H1 (cell line): ENCODE results near the gene SMARCA1. TPM values are rescaled to one million over a fixed set of nuclear protein-coding genes. Genes with fewer than 3 reads are reported as not detected.

Source experiments
- CTCF ChIA-PET: fragments of 300-600 bp; sonication (Branson Sonifier 250); formaldehyde crosslinking; loops from one replicate; lab custom pipeline; 2021; ENCODE audit not compliant: partially characterized antibody; lab: Charles Lee
- POLR2A ChIA-PET: fragments of 300-600 bp; sonication (Branson Sonifier 250); formaldehyde crosslinking; loops from one replicate; lab custom pipeline; 2021; ENCODE audit warnings: inconsistent platforms; ENCODE audit not compliant: partially characterized antibody; lab: Charles Lee
- DNase-seq, 2 experiments: peaks; one replicate each; pipeline versions ENCODE4 v3.0.0 to v3.0.0-alpha.2; 2010 to 2022; ENCODE audit warnings: low spot score in 2 of 2, low read depth in 1 of 2, mixed read lengths in 1 of 2
- FAIRE-seq: peaks from 2 replicates; lab custom pipeline; 2011; peaks lifted over from hg19 to GRCh38; lab: Jason Lieb, UNC
- H2AFZ ChIP-seq: 2 replicates; pipeline ENCODE4 v1.8.1; 2012; ENCODE audit warnings: low read length, inconsistent platforms
- H2AK5ac ChIP-seq: 2 replicates; pipeline ENCODE4 v1.6.1; 2013; ENCODE audit warnings: low read depth, low read length
- H2BK120ac ChIP-seq: replicated peaks from 2 replicates; pipeline ENCODE3; 2013; ENCODE audit warnings: low read depth, low read length, inconsistent platforms
- H2BK12ac ChIP-seq: 2 replicates; pipeline ENCODE4 v1.6.1; 2013; ENCODE audit warnings: low read depth, low read length
- H2BK15ac ChIP-seq: 2 replicates; pipeline ENCODE4 v1.6.1; 2013; ENCODE audit warnings: low read length
- H2BK20ac ChIP-seq: 2 replicates; pipeline ENCODE4 v1.6.1; 2013; ENCODE audit warnings: low read length
- H2BK5ac ChIP-seq: 2 replicates; pipeline ENCODE4 v1.6.1; 2013; ENCODE audit warnings: low read depth, low read length
- H3K14ac ChIP-seq: 2 replicates; pipeline ENCODE4 v1.6.1; 2013; ENCODE audit warnings: inconsistent platforms; ENCODE audit not compliant: insufficient read length
- H3K18ac ChIP-seq: 2 replicates; pipeline ENCODE4 v1.6.1; 2013; ENCODE audit warnings: low read length; ENCODE audit errors: extremely low read depth
- H3K23ac ChIP-seq: 2 replicates; pipeline ENCODE4 v1.6.1; 2013; ENCODE audit warnings: inconsistent platforms; ENCODE audit not compliant: insufficient read length
- H3K23me2 ChIP-seq: 2 replicates; pipeline ENCODE4 v1.6.1; 2013; ENCODE audit warnings: low read depth, low read length
- H3K27ac ChIP-seq: 2 replicates; pipeline ENCODE4 v1.6.1; 2011; ENCODE audit warnings: low read depth, low read length, inconsistent platforms
- H3K27me3 ChIP-seq, 4 experiments: replicated peaks in 1 of 4; 1 replicate in 1 of 4; 2 replicates in 3 of 4; pipeline versions ENCODE4 v1.6.1 to v1.8.1; 2011 to 2013; ENCODE audit warnings: low read length in 3 of 4, mild to moderate bottlenecking in 3 of 4, inconsistent platforms in 2 of 4, mixed read lengths in 2 of 4, moderate library complexity in 1 of 4; ENCODE audit not compliant: control insufficient read depth in 3 of 4, insufficient read depth in 3 of 4; ENCODE audit errors: extremely low read depth in 1 of 4
- H3K36me3 ChIP-seq, 4 experiments: 2 replicates each; pipeline versions ENCODE4 v1.6.1 to v1.8.1; 2011 to 2013; ENCODE audit warnings: mild to moderate bottlenecking in 4 of 4, low read length in 3 of 4, moderate library complexity in 2 of 4, control low read depth in 1 of 4, inconsistent platforms in 1 of 4; ENCODE audit not compliant: insufficient read depth in 4 of 4, control insufficient read depth in 2 of 4
- H3K4ac ChIP-seq: replicated peaks from 2 replicates; pipeline ENCODE3; 2013; ENCODE audit warnings: low read length, low read depth, mixed read lengths, inconsistent platforms; ENCODE audit not compliant: insufficient read length
- H3K4me1 ChIP-seq, 4 experiments: replicated peaks in 1 of 4; 1 replicate in 1 of 4; 2 replicates in 3 of 4; pipeline versions ENCODE4 v1.6.1 to v1.8.1; 2011 to 2013; ENCODE audit warnings: low read length in 3 of 4, inconsistent platforms in 2 of 4, mixed read lengths in 1 of 4; ENCODE audit not compliant: insufficient read depth in 4 of 4, control insufficient read depth in 3 of 4
- H3K4me2 ChIP-seq, 2 experiments: 2 replicates each; pipeline versions ENCODE4 v1.6.1 to v1.8.1; 2011 to 2013; ENCODE audit warnings: low read depth in 2 of 2, low read length in 2 of 2, control low read depth in 1 of 2, inconsistent platforms in 1 of 2, mild to moderate bottlenecking in 1 of 2; ENCODE audit not compliant: insufficient read depth in 1 of 2
- H3K4me3 ChIP-seq, 4 experiments: fragments of 200-600, 300-600 bp in 1 of 4; sonication (generic), shearing (Covaris generic), sonication (Bioruptor Twin) in 1 of 4; 2 replicates each; pipeline versions ENCODE4 v1.5.1 to v1.8.1; 2011 to 2016; ENCODE audit warnings: low read length in 4 of 4, low read depth in 3 of 4, control low read depth in 2 of 4, inconsistent platforms in 2 of 4, mild to moderate bottlenecking in 2 of 4, mixed read lengths in 1 of 4, moderate library complexity in 1 of 4; ENCODE audit not compliant: insufficient read depth in 2 of 4; ENCODE audit errors: extremely low read depth in 1 of 4
- H3K56ac ChIP-seq: replicated peaks from 2 replicates; pipeline ENCODE3; 2013; ENCODE audit warnings: low read depth, mild to moderate bottlenecking, mixed read lengths, low read length, inconsistent platforms; ENCODE audit not compliant: insufficient read length
- H3K79me1 ChIP-seq: 2 replicates; pipeline ENCODE4 v1.6.1; 2013; ENCODE audit warnings: low read depth, low read length, control low read depth
- H3K79me2 ChIP-seq, 2 experiments: 2 replicates each; pipeline versions ENCODE4 v1.6.1 to v1.8.1; 2012 to 2013; ENCODE audit warnings: low read length in 2 of 2, mild to moderate bottlenecking in 2 of 2, inconsistent platforms in 1 of 2; ENCODE audit not compliant: insufficient read depth in 2 of 2, control insufficient read depth in 1 of 2
- H3K9ac ChIP-seq, 4 experiments: replicated peaks in 1 of 4; 1 replicate in 1 of 4; 2 replicates in 3 of 4; pipeline versions ENCODE4 v1.6.1 to v1.8.1; 2011 to 2013; ENCODE audit warnings: low read depth in 3 of 4, low read length in 3 of 4, control low read depth in 2 of 4, mild to moderate bottlenecking in 2 of 4, moderate library complexity in 2 of 4, inconsistent platforms in 1 of 4; ENCODE audit errors: extremely low read depth in 1 of 4
- H3K9me3 ChIP-seq, 2 experiments: 2 replicates each; pipeline versions ENCODE4 v1.6.1 to v1.8.1; 2012 to 2013; ENCODE audit warnings: mild to moderate bottlenecking in 2 of 2, moderate library complexity in 2 of 2, control low read depth in 1 of 2, inconsistent platforms in 1 of 2, low read depth in 1 of 2, low read length in 1 of 2, mixed read lengths in 1 of 2; ENCODE audit not compliant: insufficient read depth in 2 of 2
- H4K20me1 ChIP-seq, 2 experiments: replicated peaks in 1 of 2; 2 replicates each; pipeline versions ENCODE3 to v1.8.1; 2011 to 2013; ENCODE audit warnings: inconsistent platforms in 2 of 2, low read length in 2 of 2, mild to moderate bottlenecking in 1 of 2; ENCODE audit not compliant: insufficient read depth in 2 of 2, control insufficient read depth in 1 of 2
- H4K5ac ChIP-seq: 2 replicates; pipeline ENCODE4 v1.6.1; 2013; ENCODE audit warnings: low read length, low read depth, mixed read lengths, inconsistent platforms; ENCODE audit not compliant: insufficient read length
- H4K8ac ChIP-seq: 2 replicates; pipeline ENCODE4 v1.8.0; 2013; ENCODE audit warnings: mild to moderate bottlenecking, moderate library complexity, low read length, inconsistent platforms; ENCODE audit not compliant: insufficient read depth; ENCODE audit errors: extremely low read depth
- H4K91ac ChIP-seq: replicated peaks from 2 replicates; pipeline ENCODE3; 2013; ENCODE audit warnings: low read length, mixed read lengths, inconsistent platforms; ENCODE audit not compliant: insufficient read length
- ATF2 ChIP-seq: IDR thresholded peaks from 2 replicates; pipeline ENCODE4 v1.6.1; 2012; ENCODE audit warnings: low read length, inconsistent platforms
- PHF8 ChIP-seq: fragments of 200-600 bp; sonication (generic); conservative IDR thresholded peaks from 2 replicates; pipeline ENCODE4 v1.7.1; 2012; ENCODE audit warnings: low read depth, mild to moderate bottlenecking, inconsistent platforms, low read length, moderate library complexity
- RBBP5 ChIP-seq: IDR thresholded peaks from 2 replicates; pipeline ENCODE4 v1.7.1; 2012; ENCODE audit warnings: low read depth, mild to moderate bottlenecking, inconsistent platforms, low read length, moderate library complexity, borderline replicate concordance
- SIN3A ChIP-seq, 2 experiments: IDR thresholded peaks in 1 of 2; conservative IDR thresholded peaks in 1 of 2; 2 replicates each; pipeline ENCODE4 v1.6.1; 2011 to 2012; ENCODE audit warnings: low read length in 2 of 2, improper control_type of control experiment in 1 of 2, low read depth in 1 of 2, mild to moderate bottlenecking in 1 of 2
- SRF ChIP-seq: IDR thresholded peaks from 2 replicates; pipeline ENCODE4 v1.6.1; 2011; ENCODE audit warnings: mild to moderate bottlenecking, low read depth, low read length, moderate library complexity
- TBP ChIP-seq: IDR thresholded peaks from 2 replicates; pipeline ENCODE4 v1.6.1; 2011; ENCODE audit warnings: low read depth, low read length, improper control_type of control experiment
- TCF12 ChIP-seq: IDR thresholded peaks from 2 replicates; pipeline ENCODE4 v1.6.1; 2011; ENCODE audit warnings: low read depth, mild to moderate bottlenecking, low read length
- TEAD4 ChIP-seq: IDR thresholded peaks from 2 replicates; pipeline ENCODE4 v1.6.1; 2012; ENCODE audit warnings: low read depth, low read length, inconsistent platforms, mixed read lengths
- WGBS, 2 experiments: shearing (Covaris generic) in 1 of 2; methylation state at CpG; one replicate each; pipeline versions ENCODE4 v1.1.6 to v1.1.7; 2013 to 2015; ENCODE audit warnings: low lambda C conversion rate in 2 of 2, mixed read lengths in 2 of 2, inconsistent platforms in 1 of 2, low coverage in 1 of 2, missing lambda C conversion rate in 1 of 2; ENCODE audit not compliant: insufficient replicate concordance in 2 of 2, insufficient coverage in 1 of 2, insufficient read length in 1 of 2; ENCODE audit errors: extremely low coverage in 1 of 2, missing lambda C conversion rate in 1 of 2; 5-methylcytosine and 5-hydroxymethylcytosine counted together
- polyA plus RNA-seq, 7 experiments: library from polyadenylated mRNA; depleted of rRNA in 3 of 7; stranded (reverse) in 5 of 7; unstranded in 2 of 7; fragments of >200 nt in 5 of 7; fragments of 200-250 nt in 2 of 7; gene quantifications; 1 replicate in 5 of 7; 2 replicates in 1 of 7; 4 replicates in 1 of 7; pipeline versions ENCODE4 v1.2.1 to v1.2.3, GENCODE V29; 2011 to 2013; ENCODE audit warnings: missing spikeins in 2 of 7, mixed read lengths in 2 of 7
- total RNA-seq: library from RNA; stranded (reverse); fragmentation: NEBNext Ultra II Directional; extraction: Animal tissue kit (Norgen Biotek cat#: 25700); gene quantifications from 2 replicates; pipeline ENCODE4 v1.2.1, GENCODE V29; 2021

The SMARCA1 gene
- total and polyA plus RNA-seq, 2 of the 8 experiments (the other 6 are each of a cell fraction or from before 2014, with no cell fraction given): 13.1 to 54.4 TPM

GRCh38 chrX:129427267-129427666 lies 96.0 kb downstream of the SMARCA1 start:
- no peaks in the 10 kb centered on the region for H4K20me1 ChIP-seq
- POLR2A ChIA-PET: no interaction called here
- H2BK12ac ChIP-seq: no peak overlapping the region
- H3K4me1 ChIP-seq: no peaks in the 10 kb centered on the region
- H3K27me3 ChIP-seq: no peaks in the 10 kb centered on the region
- H2BK120ac ChIP-seq: no peak overlapping the region
- no peak overlapping the region for H2BK15ac ChIP-seq
- H4K8ac ChIP-seq: no peak overlapping the region
- H3K9ac ChIP-seq: no peak overlapping the region
- CTCF ChIA-PET: no interaction called here
- H3K4ac ChIP-seq: no peak overlapping the region
- no peaks in the 10 kb centered on the region for H3K23me2 ChIP-seq
- H4K5ac ChIP-seq: no peak overlapping the region
- H3K27ac ChIP-seq: no peak overlapping the region
- H2AFZ ChIP-seq: no peak overlapping the region
- H3K4me3 ChIP-seq: no peak overlapping the region
- H3K9me3 ChIP-seq: peaks cover 0 to 14% of the 10 kb centered on the region in 2 experiments; a peak in 2 of 4 replicates
- no peak for DNase-seq
- 100% methylated on average over 1 of the region's 1 CpG; no CpG with 5 or more reads in 1 of the 2 experiments for WGBS, 2 experiments
- no peak overlapping the region for H2AK5ac ChIP-seq
- FAIRE-seq: no peak
- TF ChIP-seq ATF2 (no peak), PHF8 (no peak), SIN3A (conservative IDR thresholded peaks at IDR 0.05 in 1 of 2, IDR thresholded peaks at IDR 0.05 in 1 of 2; ENCODE audit: low read depth in 1 of 2, low read length in 2 of 2) (no peak), TEAD4 (no peak), SRF (no peak), RBBP5 (no peak), TCF12 (no peak), TBP (no peak)
- H3K36me3 ChIP-seq: peaks cover 0 to 17% (median 8%) of the 10 kb centered on the region in 4 experiments; a peak in 5 of 8 replicates
- H3K14ac ChIP-seq: no peak overlapping the region
- no peak overlapping the region for H3K4me2 ChIP-seq
- no peak overlapping the region for H2BK20ac ChIP-seq
- H2BK5ac ChIP-seq: no peak overlapping the region
- no peak overlapping the region for H3K56ac ChIP-seq
- H3K18ac ChIP-seq: no peak overlapping the region
- no peaks in the 10 kb centered on the region for H3K79me2 ChIP-seq
- H4K91ac ChIP-seq: no peak overlapping the region
- no peaks in the 10 kb centered on the region for H3K79me1 ChIP-seq
- no peak overlapping the region for H3K23ac ChIP-seq
